Astrocyte (in vitro differentiated cells and primary cell): ENCODE results near the gene CCNF. TPM values are rescaled to one million over a fixed set of nuclear protein-coding genes. Genes with fewer than 3 reads are reported as not detected.

ENCODE experiments used
- DNase-seq: peaks from one replicate; pipeline ENCODE4 v3.0.0-alpha.2; 2010; ENCODE audit warnings: low read depth
- FAIRE-seq: peaks from 2 replicates; lab custom pipeline; 2011; peaks lifted over from hg19 to GRCh38; lab: Jason Lieb, UNC
- H2AFZ ChIP-seq: 2 replicates; pipeline ENCODE4 v1.6.0; 2012; ENCODE audit warnings: low read depth, low read length, inconsistent platforms
- H3K27ac ChIP-seq: 2 replicates; pipeline ENCODE4 v1.5.1; 2011; ENCODE audit warnings: low read depth, low read length, inconsistent platforms
- H3K27me3 ChIP-seq: 2 replicates; pipeline ENCODE4 v1.6.0; 2011; ENCODE audit warnings: low read length, inconsistent platforms; ENCODE audit not compliant: insufficient read depth
- H3K36me3 ChIP-seq: 2 replicates; pipeline ENCODE4 v1.5.1; 2011; ENCODE audit warnings: low read length, inconsistent platforms; ENCODE audit not compliant: insufficient read depth
- H3K4me1 ChIP-seq: 2 replicates; pipeline ENCODE4 v1.5.1; 2011; ENCODE audit warnings: low read length, inconsistent platforms; ENCODE audit not compliant: insufficient read depth
- H3K4me2 ChIP-seq: 2 replicates; pipeline ENCODE4 v1.6.0; 2012; ENCODE audit warnings: low read length, inconsistent platforms
- H3K4me3 ChIP-seq: 2 replicates; pipeline ENCODE4 v1.5.1; 2011; ENCODE audit warnings: low read depth, mild to moderate bottlenecking, low read length, inconsistent platforms; ENCODE audit not compliant: insufficient read depth
- H3K79me2 ChIP-seq: 2 replicates; pipeline ENCODE4 v1.6.0; 2012; ENCODE audit warnings: mild to moderate bottlenecking, low read length, inconsistent platforms; ENCODE audit not compliant: insufficient read depth
- H3K9ac ChIP-seq: 2 replicates; pipeline ENCODE4 v1.6.0; 2012; ENCODE audit warnings: mild to moderate bottlenecking, low read length, inconsistent platforms
- H3K9me3 ChIP-seq: 2 replicates; pipeline ENCODE4 v1.5.1; 2012; ENCODE audit warnings: low read depth, mild to moderate bottlenecking, low read length, inconsistent platforms; ENCODE audit not compliant: insufficient read depth
- H4K20me1 ChIP-seq: 2 replicates; pipeline ENCODE4 v1.6.0; 2012; ENCODE audit warnings: low read length, inconsistent platforms; ENCODE audit not compliant: insufficient read depth
- H3K27ac Mint-ChIP-seq: one replicate; pipeline ENCODE4 v1.8.0; 2021; ENCODE audit warnings: mild to moderate bottlenecking, mixed read lengths; ENCODE audit not compliant: unreplicated experiment
- H3K27me3 Mint-ChIP-seq: one replicate; pipeline ENCODE4 v1.8.0; 2021; ENCODE audit warnings: low read depth, mixed read lengths; ENCODE audit not compliant: unreplicated experiment
- H3K36me3 Mint-ChIP-seq: one replicate; pipeline ENCODE4 v1.8.0; 2021; ENCODE audit warnings: low read depth, mixed read lengths; ENCODE audit not compliant: unreplicated experiment
- H3K4me1 Mint-ChIP-seq: one replicate; pipeline ENCODE4 v1.8.0; 2021; ENCODE audit warnings: low read depth, mixed read lengths; ENCODE audit not compliant: unreplicated experiment
- H3K4me3 Mint-ChIP-seq: one replicate; pipeline ENCODE4 v1.8.0; 2021; ENCODE audit warnings: mild to moderate bottlenecking, moderate library complexity, mixed read lengths; ENCODE audit not compliant: unreplicated experiment
- H3K9me3 Mint-ChIP-seq: one replicate; pipeline ENCODE4 v1.8.0; 2021; ENCODE audit warnings: mild to moderate bottlenecking, mixed read lengths; ENCODE audit not compliant: unreplicated experiment
- EZH2 ChIP-seq: IDR thresholded peaks from 2 replicates; pipeline ENCODE4 v1.6.1; 2012; ENCODE audit warnings: mild to moderate bottlenecking, low read length, inconsistent platforms; ENCODE audit not compliant: insufficient read depth
- total RNA-seq: library from RNA; stranded (reverse); gene quantifications from 2 replicates; pipeline ENCODE4 v1.2.1, GENCODE V29; 2021
- TF ChIP-seq, protein P1 (sequence below): IDR thresholded peaks from 2 replicates; pipeline ENCODE4 v1.5.1; 2011; ENCODE audit warnings: low read depth, mild to moderate bottlenecking, inconsistent platforms, low read length, moderate library complexity; ENCODE audit not compliant: insufficient read depth

Gene CCNF
- total RNA-seq, 1 donor from 2014 or later: 6.4 TPM

DNA sequence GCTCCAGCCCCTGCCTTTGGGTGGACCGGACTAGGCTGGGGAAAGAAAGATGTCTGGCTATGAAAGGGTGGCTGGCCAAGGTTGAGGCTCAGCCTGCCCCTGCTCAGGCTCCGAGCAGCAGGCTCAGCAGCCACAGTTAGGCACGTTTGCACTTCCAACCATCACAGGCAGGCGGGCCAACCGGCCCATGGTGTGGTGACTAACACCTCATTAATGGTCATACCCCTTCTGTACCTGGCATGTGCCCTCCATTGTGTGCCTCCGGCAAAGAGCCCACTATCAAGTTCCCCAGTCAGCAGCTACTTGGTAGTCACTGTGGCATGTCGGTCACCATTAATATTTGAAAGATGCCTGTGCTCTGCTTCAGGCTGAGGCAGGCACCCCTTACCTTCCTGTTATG is 52.4 kb downstream of the CCNF start:
- Histone ChIP-seq H3K27me3 (no peaks in the 10 kb centered on the region), H4K20me1 (peaks cover 86% of the 10 kb centered on the region), H3K4me2 (no peak overlapping the region), H3K4me1 (peaks cover 4% of the 10 kb centered on the region), H3K9me3 (no peaks in the 10 kb centered on the region), H3K79me2 (peaks cover 21% of the 10 kb centered on the region), H3K27ac (no peak overlapping the region), H3K4me3 (no peak overlapping the region), H3K9ac (no peak overlapping the region), H3K36me3 (no peaks in the 10 kb centered on the region), H2AFZ (no peak overlapping the region)
- H3K27me3 Mint-ChIP-seq: peaks cover 22% of the 10 kb centered on the region
- peaks cover 4% of the 10 kb centered on the region for H3K4me1 Mint-ChIP-seq
- DNase-seq (no peak), FAIRE-seq (no peak)
- H3K9me3 Mint-ChIP-seq: no peaks in the 10 kb centered on the region
- TF ChIP-seq, protein P1, sequence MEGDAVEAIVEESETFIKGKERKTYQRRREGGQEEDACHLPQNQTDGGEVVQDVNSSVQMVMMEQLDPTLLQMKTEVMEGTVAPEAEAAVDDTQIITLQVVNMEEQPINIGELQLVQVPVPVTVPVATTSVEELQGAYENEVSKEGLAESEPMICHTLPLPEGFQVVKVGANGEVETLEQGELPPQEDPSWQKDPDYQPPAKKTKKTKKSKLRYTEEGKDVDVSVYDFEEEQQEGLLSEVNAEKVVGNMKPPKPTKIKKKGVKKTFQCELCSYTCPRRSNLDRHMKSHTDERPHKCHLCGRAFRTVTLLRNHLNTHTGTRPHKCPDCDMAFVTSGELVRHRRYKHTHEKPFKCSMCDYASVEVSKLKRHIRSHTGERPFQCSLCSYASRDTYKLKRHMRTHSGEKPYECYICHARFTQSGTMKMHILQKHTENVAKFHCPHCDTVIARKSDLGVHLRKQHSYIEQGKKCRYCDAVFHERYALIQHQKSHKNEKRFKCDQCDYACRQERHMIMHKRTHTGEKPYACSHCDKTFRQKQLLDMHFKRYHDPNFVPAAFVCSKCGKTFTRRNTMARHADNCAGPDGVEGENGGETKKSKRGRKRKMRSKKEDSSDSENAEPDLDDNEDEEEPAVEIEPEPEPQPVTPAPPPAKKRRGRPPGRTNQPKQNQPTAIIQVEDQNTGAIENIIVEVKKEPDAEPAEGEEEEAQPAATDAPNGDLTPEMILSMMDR: no peak
- TF ChIP-seq EZH2: no peak
- H3K36me3 Mint-ChIP-seq: peaks cover 18% of the 10 kb centered on the region
- H3K27ac Mint-ChIP-seq: no peak overlapping the region
- no peak overlapping the region for H3K4me3 Mint-ChIP-seq

DNA sequence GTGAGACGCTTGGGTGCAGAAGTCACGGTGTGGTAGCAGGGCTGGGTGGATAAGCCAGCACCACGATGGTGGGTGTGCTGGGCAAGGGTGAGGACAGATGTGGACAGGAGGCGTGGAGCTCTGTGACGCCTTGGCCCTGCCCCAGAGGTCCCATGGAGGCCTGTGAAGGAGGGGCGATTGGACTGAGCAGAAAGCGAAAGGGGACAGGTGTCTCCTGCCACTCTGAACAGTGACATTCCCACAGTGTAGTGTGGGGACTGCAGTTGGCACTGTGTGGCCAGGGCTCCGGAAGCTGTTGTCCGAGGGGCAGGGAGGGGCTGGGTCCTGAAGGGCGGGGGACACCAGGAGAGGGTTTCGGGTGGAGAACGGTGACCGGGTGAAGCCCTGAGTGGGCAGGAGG is 53.0 kb downstream of the CCNF start:
- H3K79me2 ChIP-seq: peaks cover 20% of the 10 kb centered on the region
- H3K27me3 Mint-ChIP-seq: peaks cover 22% of the 10 kb centered on the region
- H3K4me3 Mint-ChIP-seq: no peak overlapping the region
- H3K27ac Mint-ChIP-seq: peak overlapping the region; percentile 24
- H3K27ac ChIP-seq: no peak overlapping the region
- FAIRE-seq (no peak), DNase-seq (no peak)
- H3K4me1 Mint-ChIP-seq: peaks cover 5% of the 10 kb centered on the region
- peaks cover 9% of the 10 kb centered on the region for H3K4me1 ChIP-seq
- no peaks in the 10 kb centered on the region for H3K9me3 Mint-ChIP-seq
- H4K20me1 ChIP-seq: peaks cover 86% of the 10 kb centered on the region
- H3K27me3 ChIP-seq: no peaks in the 10 kb centered on the region
- H3K36me3 Mint-ChIP-seq: peaks cover 21% of the 10 kb centered on the region
- no peak overlapping the region for H3K9ac ChIP-seq
- no peak overlapping the region for H3K4me3 ChIP-seq
- H3K4me2 ChIP-seq: no peak overlapping the region
- no peaks in the 10 kb centered on the region for H3K36me3 ChIP-seq
- H3K9me3 ChIP-seq: no peaks in the 10 kb centered on the region
- TF ChIP-seq EZH2: no peak
- TF ChIP-seq, protein P1: no peak
- no peak overlapping the region for H2AFZ ChIP-seq

DNA sequence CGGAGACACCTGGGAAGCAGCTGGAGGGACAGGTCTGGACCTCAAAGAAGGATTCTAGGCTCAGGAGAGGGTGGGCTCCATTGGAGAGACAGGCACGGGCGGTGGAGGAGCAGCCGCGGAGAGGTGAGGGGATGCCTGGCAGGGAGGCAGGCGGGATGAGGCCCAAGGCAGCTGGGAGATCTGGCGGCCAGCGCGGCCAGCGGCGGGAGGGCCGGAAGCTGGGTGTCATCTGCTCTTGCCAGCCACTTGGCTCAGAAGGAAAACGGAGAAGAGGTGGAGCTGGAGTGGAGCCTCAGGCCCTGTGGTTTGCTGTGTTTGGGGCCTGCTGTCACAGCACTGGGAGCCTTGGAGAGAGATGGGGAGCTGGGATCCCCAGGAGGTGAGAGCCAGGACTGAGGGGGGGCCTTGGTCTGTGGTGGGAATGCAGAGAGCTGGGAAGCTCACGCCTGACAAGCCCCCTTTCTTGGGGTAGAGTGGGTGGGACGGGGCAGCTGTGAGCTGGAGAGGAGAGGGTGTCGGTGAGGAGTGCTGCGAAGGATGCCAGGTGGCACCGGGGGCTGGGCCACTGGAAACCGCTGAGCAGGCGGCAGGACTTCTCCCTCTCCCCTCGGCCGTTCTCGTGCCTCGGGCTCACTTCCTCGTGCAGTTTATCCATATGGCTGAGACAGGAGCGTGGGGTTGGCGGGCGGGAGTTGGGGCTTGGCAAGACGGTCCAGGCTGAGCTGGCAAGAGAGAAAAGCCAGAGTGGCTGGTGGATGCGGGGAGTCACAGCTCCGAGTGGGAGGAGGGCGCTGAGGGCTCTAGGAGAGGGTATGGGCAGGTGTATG is 53.7 kb downstream of the CCNF start:
- Histone ChIP-seq H3K27me3 (no peaks in the 10 kb centered on the region), H3K9ac (no peak overlapping the region), H2AFZ (no peak overlapping the region), H3K4me1 (peaks cover 12% of the 10 kb centered on the region), H3K4me2 (no peak overlapping the region), H3K9me3 (no peaks in the 10 kb centered on the region), H3K79me2 (peaks cover 14% of the 10 kb centered on the region), H3K36me3 (no peaks in the 10 kb centered on the region), H4K20me1 (peaks cover 86% of the 10 kb centered on the region), H3K4me3 (no peak overlapping the region), H3K27ac (no peak overlapping the region)
- Mint-ChIP-seq H3K27me3 (peaks cover 18% of the 10 kb centered on the region), H3K36me3 (peaks cover 21% of the 10 kb centered on the region), H3K27ac (peak overlapping the region; percentile 24), H3K4me1 (peaks cover 5% of the 10 kb centered on the region), H3K9me3 (no peaks in the 10 kb centered on the region), H3K4me3 (no peak overlapping the region)
- no peak for FAIRE-seq
- peak; percentile 37 for DNase-seq
- TF ChIP-seq, protein P1: no peak
- TF ChIP-seq EZH2: no peak
